Right lobe of liver (tissue), 4 donors: ENCODE data around the gene UGT8.

Source experiments
- CTCF ChIP-seq, 4 donors: fragments of 200-600 bp in 3 of 4; fragments of 450-650 bp in 1 of 4; IDR thresholded peaks; one replicate each; pipeline versions ENCODE4 v1.5.1 to v1.8.0; 2016 to 2022; ENCODE audit warnings: antibody characterized with exemption in 4 of 4, mild to moderate bottlenecking in 2 of 4
- POLR2A ChIP-seq: fragments of 450-650 bp; IDR thresholded peaks from one replicate; pipeline ENCODE4 v1.6.1; 2017; ENCODE audit warnings: antibody characterized with exemption, mild to moderate bottlenecking
- donor health status: DM: no; HTN: no; CAD: no.
- donor health status: DM: no; HTN: no; CAD: no.
- donor health status: DM: no; HTN: yes; CAD: no.

- TF ChIP-seq CTCF (IDR thresholded peaks at IDR 0.05) = no peak
- TF ChIP-seq POLR2A = no peak
These were observed 55.1 kb downstream of the UGT8 start for GRCh38 chr4:114653675-114654074.
